Adrenal gland (tissue), 12 donors: Measurements from ENCODE around the gene CACNA1A. TPM values are rescaled to one million over a fixed set of nuclear protein-coding genes. Genes with fewer than 3 reads are reported as not detected.
A peak's percentile ranks its signal among the peaks of the same experiment; 100 is the strongest.
"Not testable (repeated sequence)": the region's sequence is repeated elsewhere in the genome, so short reads cannot be mapped to it uniquely, and the experiment has no call there.

Experiments used
- DNase-seq, 7 donors: peaks; one replicate each; pipeline ENCODE4 v3.0.0-alpha.2; 2019 to 2020
- H3K27ac ChIP-seq, 5 donors: fragments of 200-600 bp; sonication (generic) in 4 of 5; 1 replicate in 3 of 5; 2 replicates in 2 of 5; pipeline versions ENCODE4 v1.5.1 to v1.8.0; 2016 to 2020; ENCODE audit warnings: mild to moderate bottlenecking in 1 of 5
- H3K27me3 ChIP-seq: fragments of 200-600 bp; 2 replicates; pipeline ENCODE4 v1.8.0; 2021
- H3K36me3 ChIP-seq, 2 donors: fragments of 200-600 bp; replicated peaks in 1 of 2; 1 replicate in 1 of 2; 2 replicates in 1 of 2; pipeline versions ENCODE4 v1.5.1 to v1.8.0; 2018 to 2022
- H3K4me1 ChIP-seq, 2 donors: fragments of 200-600 bp; replicated peaks in 1 of 2; 1 replicate in 1 of 2; 2 replicates in 1 of 2; pipeline versions ENCODE4 v1.5.1 to v1.8.0; 2018 to 2021
- H3K4me3 ChIP-seq, 4 donors: fragments of 200-600 bp; sonication (generic) in 3 of 4; one replicate each; pipeline ENCODE4 v1.5.1; 2016 to 2018
- H3K9me3 ChIP-seq, 3 donors: fragments of 200-600 bp; sonication (generic) in 1 of 3; replicated peaks in 1 of 3; 1 replicate in 2 of 3; 2 replicates in 1 of 3; pipeline versions ENCODE4 v1.5.1 to v1.8.0; 2016 to 2021
- POLR2A ChIP-seq, 2 donors: fragments of 450-650 bp; IDR thresholded peaks; one replicate each; pipeline ENCODE4 v1.6.1; 2017; ENCODE audit warnings: antibody characterized with exemption in 2 of 2, mild to moderate bottlenecking in 2 of 2, moderate library complexity in 1 of 2
- WGBS, 4 donors: extraction: QIAGEN DNeasy Blood & Tissue Kit in 2 of 4; methylation state at CpG; one replicate each; pipeline versions ENCODE4 v1.1.5 to v1.1.7; 2013 to 2017; 5-methylcytosine and 5-hydroxymethylcytosine counted together
- intact Hi-C, 2 donors: fragments of 100-400 bp; cut with DNase I; formaldehyde crosslinking; loops; one replicate each; pipeline versions ENCODE4 v1.14.1 to v1.15.0; 2022 to 2023
- polyA plus RNA-seq, 3 donors: library from polyadenylated mRNA; stranded (reverse); fragments of 200-250 nt in 2 of 3; fragments of 350-450 nt in 1 of 3; fragmentation: Illumina TruSeq in 1 of 3; extraction: RNeasy Lipid Tissue Mini Kit (QIAGEN cat#74804) in 1 of 3; gene quantifications; one replicate each; pipeline ENCODE4 v1.2.3, GENCODE V29; 2013 to 2014
- total RNA-seq, 9 donors: library from RNA; depleted of rRNA in 4 of 9; stranded (reverse); fragments of >200 nt in 4 of 9; fragments of 120-200 nt in 1 of 9; fragmentation: NEBNext Ultra II Directional in 1 of 9; extraction: Animal tissue kit (Norgen Biotek cat#: 25700) in 1 of 9; gene quantifications; one replicate each; pipeline versions ENCODE4 v1.1.0 to v1.2.4, GENCODE V29; 2013 to 2023
- TF ChIP-seq, protein P1 (sequence below), 6 experiments: fragments of 450-650 bp in 4 of 6; fragments of 200-600 bp in 2 of 6; sonication (generic) in 1 of 6; IDR thresholded peaks; 1 replicate in 5 of 6; 2 replicates in 1 of 6; pipeline versions ENCODE4 v1.5.1 to v1.8.0; 2016 to 2021; ENCODE audit warnings: antibody characterized with exemption in 6 of 6, mild to moderate bottlenecking in 2 of 6, moderate library complexity in 1 of 6
- donor health status: healthy with polysubstance abuse.
- donor health status: Bipolar disorder and iron deficiency.
- donor health status: DM: yes; HTN: yes; CAD: no.
- donor health status: DM: no; HTN: no; CAD: no.
- donor health status: DM: no; HTN: no; CAD: no.
- donor health status: DM: yes; HTN: yes; CAD: no.

The CACNA1A gene
- total and polyA plus RNA-seq, 12 donors: 0.28 to 35.4 (median 2.8) TPM; not detected in 1

DNA sequence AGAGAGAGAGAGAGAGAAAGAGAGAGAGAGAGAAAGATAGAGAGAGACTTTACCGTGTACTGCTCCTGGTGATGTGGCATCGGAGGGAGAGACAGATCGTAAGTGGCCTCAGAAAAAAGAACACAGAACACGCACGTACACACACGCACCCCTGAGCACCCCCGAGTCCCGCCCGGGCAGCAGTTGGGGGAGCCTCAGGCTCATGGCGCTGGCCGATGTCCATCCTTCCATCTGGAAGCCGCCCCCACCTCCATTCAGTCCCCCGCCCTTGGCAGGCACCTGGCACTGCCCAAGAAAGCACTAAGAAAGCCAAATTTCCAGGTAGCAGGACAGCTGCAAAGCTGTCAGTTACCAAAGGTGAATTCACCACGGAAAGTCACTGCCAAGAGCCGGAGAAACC is 239.1 kb downstream of the CACNA1A start:
- Histone ChIP-seq H3K36me3 (no peaks in the 10 kb centered on the region), H3K27me3 (no peaks in the 10 kb centered on the region), H3K4me1 (no peaks in the 10 kb centered on the region), H3K9me3 (no peaks in the 10 kb centered on the region), H3K4me3 (no peak overlapping the region), H3K27ac (no peak overlapping the region)
- TF ChIP-seq POLR2A (IDR thresholded peaks at IDR 0.05): no peak
- TF ChIP-seq, protein P1, sequence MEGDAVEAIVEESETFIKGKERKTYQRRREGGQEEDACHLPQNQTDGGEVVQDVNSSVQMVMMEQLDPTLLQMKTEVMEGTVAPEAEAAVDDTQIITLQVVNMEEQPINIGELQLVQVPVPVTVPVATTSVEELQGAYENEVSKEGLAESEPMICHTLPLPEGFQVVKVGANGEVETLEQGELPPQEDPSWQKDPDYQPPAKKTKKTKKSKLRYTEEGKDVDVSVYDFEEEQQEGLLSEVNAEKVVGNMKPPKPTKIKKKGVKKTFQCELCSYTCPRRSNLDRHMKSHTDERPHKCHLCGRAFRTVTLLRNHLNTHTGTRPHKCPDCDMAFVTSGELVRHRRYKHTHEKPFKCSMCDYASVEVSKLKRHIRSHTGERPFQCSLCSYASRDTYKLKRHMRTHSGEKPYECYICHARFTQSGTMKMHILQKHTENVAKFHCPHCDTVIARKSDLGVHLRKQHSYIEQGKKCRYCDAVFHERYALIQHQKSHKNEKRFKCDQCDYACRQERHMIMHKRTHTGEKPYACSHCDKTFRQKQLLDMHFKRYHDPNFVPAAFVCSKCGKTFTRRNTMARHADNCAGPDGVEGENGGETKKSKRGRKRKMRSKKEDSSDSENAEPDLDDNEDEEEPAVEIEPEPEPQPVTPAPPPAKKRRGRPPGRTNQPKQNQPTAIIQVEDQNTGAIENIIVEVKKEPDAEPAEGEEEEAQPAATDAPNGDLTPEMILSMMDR (IDR thresholded peaks at IDR 0.05): no peak
- 84 to 89% (median 88%) methylated on average over 12 to 15 of the region's 15 CpGs for WGBS, 4 donors
- intact Hi-C loops: no loop called here
- no peak for DNase-seq

GRCh38 chr19:13262450-13262849 is 243.8 kb downstream of the CACNA1A start:
- H3K27ac ChIP-seq: no peak overlapping the region
- intact Hi-C loops: loop anchor here in 1 of 2 donors (5.0 kb wide), 1 partner anchor 65 kb away; no protein-coding TSS in a partner anchor
- H3K9me3 ChIP-seq: no peaks in the 10 kb centered on the region
- 28 to 43% (median 31%) methylated on average over 8 of the region's 8 CpGs for WGBS, 4 donors
- peak in 2 of 7 donors; percentile 5 to 11 for DNase-seq
- no peaks in the 10 kb centered on the region for H3K36me3 ChIP-seq
- no peaks in the 10 kb centered on the region for H3K27me3 ChIP-seq
- no peaks in the 10 kb centered on the region for H3K4me1 ChIP-seq
- H3K4me3 ChIP-seq: no peak overlapping the region
- no peak for TF ChIP-seq POLR2A (IDR thresholded peaks at IDR 0.05)
- TF ChIP-seq, protein P1 (IDR thresholded peaks at IDR 0.05): peak; percentile 22 to 73 (median 54)

DNA sequence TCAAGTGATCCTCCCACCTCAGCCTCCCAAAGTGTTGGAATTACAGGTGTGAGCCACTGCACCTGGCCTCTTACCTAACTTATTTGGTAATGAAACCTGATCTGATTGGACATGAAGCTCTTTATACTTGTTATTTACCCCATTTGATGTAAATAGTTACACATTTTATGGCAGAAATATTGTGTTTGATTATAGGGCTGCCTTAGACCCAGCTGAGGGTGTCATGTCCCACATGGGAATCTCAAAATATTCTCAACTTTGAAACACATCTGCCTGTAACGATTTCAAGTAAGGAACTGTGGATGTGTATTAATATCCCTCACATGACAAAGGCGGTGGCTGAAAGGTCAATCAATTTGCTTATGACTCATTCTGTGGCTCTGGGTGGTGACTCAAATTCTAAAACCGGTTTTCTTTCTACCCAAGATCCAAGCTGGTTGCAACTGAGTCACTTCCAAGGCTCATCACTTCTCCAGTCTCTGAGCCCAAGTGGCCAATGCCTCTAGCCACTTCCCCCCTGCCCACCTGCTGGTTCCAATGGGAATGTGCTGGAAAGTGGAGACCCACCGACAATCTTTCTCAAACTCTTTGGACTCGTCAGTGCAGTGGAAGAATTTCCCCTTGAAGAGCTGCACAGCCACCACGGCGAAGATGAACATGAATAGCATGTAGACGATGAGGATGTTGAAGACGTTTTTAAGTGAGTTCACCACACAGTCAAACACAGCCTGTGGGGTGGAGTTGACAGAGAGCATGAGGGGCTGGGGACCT is 245.2 kb downstream of the CACNA1A start:
- no peak for TF ChIP-seq POLR2A (IDR thresholded peaks at IDR 0.05)
- TF ChIP-seq, protein P1 (IDR thresholded peaks at IDR 0.05): peak in 1 of 6 experiments; percentile 7
- WGBS, 4 donors: 59 to 65% (median 62%) methylated on average over 9 of the region's 9 CpGs

DNA sequence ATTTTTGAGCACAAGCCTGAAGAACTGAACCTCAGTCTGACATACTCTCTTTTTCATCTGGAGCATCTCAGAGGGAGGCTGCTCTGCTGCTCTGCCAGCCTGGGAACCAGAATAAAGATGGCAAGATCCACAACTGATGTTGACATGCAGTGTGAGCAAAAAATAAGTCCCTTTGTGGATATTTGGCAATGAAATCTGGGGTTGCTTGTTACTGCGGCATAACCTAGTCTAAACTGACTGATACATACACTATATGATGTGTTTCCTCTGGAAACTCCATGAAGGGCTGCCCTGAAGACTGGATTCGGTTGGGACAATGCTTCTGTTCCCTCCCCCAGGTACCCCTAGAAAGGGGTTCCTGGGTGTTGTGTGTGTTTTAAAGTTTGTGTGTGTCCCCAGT is 249.4 kb downstream of the CACNA1A start:
- no peaks in the 10 kb centered on the region for H3K4me1 ChIP-seq
- 77 to 89% (median 88%) methylated on average over 2 of the region's 2 CpGs for WGBS, 4 donors
- no peaks in the 10 kb centered on the region for H3K36me3 ChIP-seq
- H3K9me3 ChIP-seq: no peaks in the 10 kb centered on the region
- TF ChIP-seq, protein P1 (IDR thresholded peaks at IDR 0.05): no peak
- TF ChIP-seq POLR2A (IDR thresholded peaks at IDR 0.05): no peak
- intact Hi-C loops: no loop called here
- H3K27ac ChIP-seq: no peak overlapping the region
- no peak overlapping the region for H3K4me3 ChIP-seq
- DNase-seq: no peak
- H3K27me3 ChIP-seq: peaks cover 6% of the 10 kb centered on the region

More for the DNA sequence above, 245.2 kb downstream of the CACNA1A start:
- Histone ChIP-seq H3K4me3 (no peak overlapping the region), H3K27me3 (no peaks in the 10 kb centered on the region), H3K9me3 (no peaks in the 10 kb centered on the region), H3K36me3 (no peaks in the 10 kb centered on the region), H3K4me1 (no peaks in the 10 kb centered on the region), H3K27ac (peak overlapping the region in 1 of 5 donors; percentile 45)
- DNase-seq: peak; percentile 20 to 60 (median 46)
- intact Hi-C loops: loop anchor here in 1 of 2 donors (5.0 kb wide), 1 partner anchor 64 kb away; no protein-coding TSS in a partner anchor

DNA sequence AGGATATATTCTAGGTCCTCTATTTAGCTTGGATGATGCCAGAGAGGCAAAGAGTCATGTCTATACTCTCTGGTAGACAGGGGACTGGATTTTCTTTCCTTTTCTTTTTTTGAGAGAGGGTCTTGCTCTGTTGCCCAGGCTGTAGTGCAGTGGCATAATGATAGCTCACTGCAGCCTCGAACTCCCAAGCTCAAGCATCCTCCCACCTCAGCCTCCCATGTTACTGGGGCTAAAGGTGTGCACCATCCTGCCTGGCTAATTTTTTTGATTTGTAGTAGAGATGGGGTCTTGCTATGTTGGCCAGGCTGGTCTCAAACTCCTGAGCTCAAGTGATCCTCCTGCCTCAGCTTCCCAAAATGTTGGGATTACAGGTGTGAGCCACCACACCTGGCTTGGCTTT is 249.9 kb downstream of the CACNA1A start:
- H3K4me3 ChIP-seq, intact Hi-C loops, H3K36me3 ChIP-seq, H3K9me3 ChIP-seq, DNase-seq, H3K27ac ChIP-seq, H3K27me3 ChIP-seq, H3K4me1 ChIP-seq: not testable (repeated sequence)
- WGBS, 4 donors: 73 to 100% (median 81%) methylated on average over 1 of the region's 1 CpG
